ENCODE measurements around the gene SDK1. TPM values are rescaled to one million over a fixed set of nuclear protein-coding genes. Genes with fewer than 3 reads are reported as not detected.

The SDK1 gene
- total and polyA plus RNA-seq, 4 experiments from 2014 or later = 0.06 to 0.26 TPM; not detected in 2

DNA sequence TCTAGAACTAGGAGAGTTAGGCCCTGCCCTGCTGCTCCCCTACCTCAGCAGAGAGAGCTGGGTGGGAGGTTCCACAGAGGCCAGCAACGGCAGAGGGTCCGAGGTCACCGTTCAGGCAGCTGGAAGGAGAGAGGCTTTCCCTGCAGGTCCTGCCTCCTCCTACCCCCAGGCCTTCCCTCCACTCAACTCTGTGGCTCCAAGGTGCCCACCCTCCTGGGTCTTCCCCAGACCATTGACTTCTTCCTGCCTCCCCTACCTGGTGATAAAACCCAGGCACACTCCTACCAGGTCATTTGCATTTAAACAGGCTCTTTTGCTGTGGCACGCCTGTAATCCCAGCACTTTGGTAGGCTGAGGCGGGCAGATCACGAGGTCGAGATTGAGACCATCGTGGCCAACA lies 865.8 kb downstream of the SDK1 start:
- Histone ChIP-seq H3K4me1 (ENCODE audit: insufficient read depth, low read length) (no peaks in the 10 kb centered on the region), H3K36me3 (ENCODE audit: insufficient read depth, low read length) (no peaks in the 10 kb centered on the region), H3K4me3 (ENCODE audit: low read length in 2 of 2) (no peak overlapping the region), H3K27me3 (ENCODE audit: insufficient read depth, low read length) (no peaks in the 10 kb centered on the region), H3K27ac (ENCODE audit: low read depth, low read length) (no peak overlapping the region), H3K9me3 (ENCODE audit: control insufficient read depth in 1 of 2, low read length in 2 of 2) (no peaks in the 10 kb centered on the region)
- Mint-ChIP-seq H3K36me3 (no peaks in the 10 kb centered on the region), H3K4me1 (no peaks in the 10 kb centered on the region), H3K27ac (no peak overlapping the region), H3K27me3 (no peaks in the 10 kb centered on the region), H3K9me3 (peaks cover 0 to 6% (median 0%) of the 10 kb centered on the region in 8 donors), H3K4me3 (no peak overlapping the region)
- POLR2A ChIA-PET (ENCODE audit: partially characterized antibody) = no interaction called here
- intact Hi-C loops (cut with micrococcal nuclease) = no loop called here
- CTCF ChIA-PET (ENCODE audit: partially characterized antibody) = no interaction called here
- DNase-seq = no peak

DNA sequence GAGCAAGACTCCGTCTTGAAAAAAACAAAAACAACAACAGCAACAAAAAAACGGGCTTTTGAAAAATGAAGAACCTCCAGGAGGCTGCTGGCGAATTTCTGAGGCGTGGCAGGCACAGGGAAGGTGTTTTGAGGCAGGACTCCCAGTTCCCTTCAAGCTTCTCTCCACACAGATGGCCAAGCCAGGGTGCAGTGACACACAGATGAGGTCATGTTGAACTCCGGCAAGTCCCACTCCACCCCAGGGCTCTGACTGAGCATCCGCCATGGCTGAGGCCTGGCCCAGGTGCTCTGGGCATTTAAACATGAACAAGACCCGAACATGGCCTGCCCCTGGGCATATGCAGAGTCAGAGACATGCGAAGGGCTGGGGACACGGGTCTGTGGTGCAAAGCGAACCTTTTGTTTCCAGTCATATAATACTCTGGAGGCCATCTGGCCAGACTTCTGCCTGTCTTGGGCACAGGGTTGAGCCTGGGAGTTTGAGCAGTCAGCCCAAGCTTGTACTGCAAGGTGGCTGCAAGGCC lies 866.4 kb downstream of the SDK1 start:
- Mint-ChIP-seq H3K9me3 (peaks cover 0 to 6% (median 0%) of the 10 kb centered on the region in 8 donors), H3K36me3 (no peaks in the 10 kb centered on the region), H3K27ac (no peak overlapping the region), H3K27me3 (no peaks in the 10 kb centered on the region), H3K4me3 (no peak overlapping the region), H3K4me1 (no peaks in the 10 kb centered on the region)
- ChIA-PET CTCF (ENCODE audit: partially characterized antibody) (no interaction called here), POLR2A (ENCODE audit: partially characterized antibody) (no interaction called here)
- Histone ChIP-seq H3K36me3 (ENCODE audit: insufficient read depth, low read length) (no peaks in the 10 kb centered on the region), H3K4me3 (ENCODE audit: low read length in 2 of 2) (no peak overlapping the region), H3K9me3 (ENCODE audit: control insufficient read depth in 1 of 2, low read length in 2 of 2) (no peaks in the 10 kb centered on the region), H3K27ac (ENCODE audit: low read depth, low read length) (no peak overlapping the region), H3K27me3 (ENCODE audit: insufficient read depth, low read length) (no peaks in the 10 kb centered on the region), H3K4me1 (ENCODE audit: insufficient read depth, low read length) (no peaks in the 10 kb centered on the region)
- intact Hi-C loops (cut with micrococcal nuclease) = no loop called here
- no peak for DNase-seq

DNA sequence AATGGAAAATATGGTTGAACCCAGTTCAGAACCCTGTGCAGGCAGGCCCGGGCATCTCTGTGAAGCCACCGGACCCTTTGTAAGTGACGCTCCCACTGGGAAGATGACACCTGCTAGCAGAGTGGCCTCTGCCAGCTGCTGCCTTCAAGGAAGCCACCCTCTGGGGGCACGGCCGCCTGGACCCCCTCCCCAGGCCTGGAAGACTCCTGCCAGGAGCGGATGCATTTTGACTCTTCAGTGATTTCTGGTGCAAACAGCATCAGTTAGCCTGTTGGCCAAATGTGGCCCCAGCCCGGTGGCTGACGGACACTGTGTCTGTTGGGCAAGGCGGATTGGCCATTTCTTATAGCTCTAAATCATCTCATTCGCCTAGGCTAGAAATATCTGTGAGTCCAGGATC lies 867.0 kb downstream of the SDK1 start:
- intact Hi-C loops (cut with micrococcal nuclease) = no loop called here
- Histone ChIP-seq H3K36me3 (ENCODE audit: insufficient read depth, low read length) (no peaks in the 10 kb centered on the region), H3K27ac (ENCODE audit: low read depth, low read length) (no peak overlapping the region), H3K4me1 (ENCODE audit: insufficient read depth, low read length) (no peaks in the 10 kb centered on the region), H3K27me3 (ENCODE audit: insufficient read depth, low read length) (no peaks in the 10 kb centered on the region), H3K4me3 (ENCODE audit: low read length in 2 of 2) (no peak overlapping the region), H3K9me3 (ENCODE audit: control insufficient read depth in 1 of 2, low read length in 2 of 2) (no peaks in the 10 kb centered on the region)
- Mint-ChIP-seq H3K27ac (no peak overlapping the region), H3K36me3 (no peaks in the 10 kb centered on the region), H3K4me3 (no peak overlapping the region), H3K4me1 (no peaks in the 10 kb centered on the region), H3K9me3 (peaks cover 0 to 5% (median 0%) of the 10 kb centered on the region in 8 donors), H3K27me3 (no peaks in the 10 kb centered on the region)
- ChIA-PET POLR2A (ENCODE audit: partially characterized antibody) (no interaction called here), CTCF (ENCODE audit: partially characterized antibody) (no interaction called here)
- no peak for DNase-seq

DNA sequence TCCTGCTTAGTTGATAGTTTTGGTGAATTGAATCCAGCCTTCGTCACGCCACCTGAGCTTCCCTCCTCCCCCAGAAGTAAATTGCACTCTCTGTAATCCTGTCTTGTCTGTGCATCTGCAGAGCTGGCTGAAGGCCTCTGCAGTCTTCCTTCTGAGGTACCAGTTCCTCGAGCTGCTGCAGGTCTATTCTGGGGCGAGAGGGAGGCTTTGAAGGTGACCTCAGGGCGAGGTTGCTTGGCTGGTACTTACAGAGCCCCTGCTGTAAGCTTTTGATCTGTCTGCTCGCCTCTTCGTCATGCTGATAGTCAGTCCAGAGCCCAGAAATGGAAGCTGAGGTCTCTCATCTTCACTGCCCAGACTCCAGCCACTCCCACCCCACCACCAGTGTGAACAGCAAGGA lies 867.5 kb downstream of the SDK1 start:
- Mint-ChIP-seq H3K4me1 (no peaks in the 10 kb centered on the region), H3K4me3 (no peak overlapping the region), H3K9me3 (peaks cover 0 to 4% (median 0%) of the 10 kb centered on the region in 8 donors), H3K36me3 (no peaks in the 10 kb centered on the region), H3K27ac (no peak overlapping the region), H3K27me3 (no peaks in the 10 kb centered on the region)
- Histone ChIP-seq H3K4me1 (ENCODE audit: insufficient read depth, low read length) (no peaks in the 10 kb centered on the region), H3K4me3 (ENCODE audit: low read length in 2 of 2) (no peak overlapping the region), H3K36me3 (ENCODE audit: insufficient read depth, low read length) (no peaks in the 10 kb centered on the region), H3K9me3 (ENCODE audit: control insufficient read depth in 1 of 2, low read length in 2 of 2) (no peaks in the 10 kb centered on the region), H3K27me3 (ENCODE audit: insufficient read depth, low read length) (no peaks in the 10 kb centered on the region), H3K27ac (ENCODE audit: low read depth, low read length) (no peak overlapping the region)
- ChIA-PET POLR2A (ENCODE audit: partially characterized antibody) (no interaction called here), CTCF (ENCODE audit: partially characterized antibody) (no interaction called here)
- no peak for DNase-seq
- intact Hi-C loops (cut with micrococcal nuclease) = no loop called here

DNA sequence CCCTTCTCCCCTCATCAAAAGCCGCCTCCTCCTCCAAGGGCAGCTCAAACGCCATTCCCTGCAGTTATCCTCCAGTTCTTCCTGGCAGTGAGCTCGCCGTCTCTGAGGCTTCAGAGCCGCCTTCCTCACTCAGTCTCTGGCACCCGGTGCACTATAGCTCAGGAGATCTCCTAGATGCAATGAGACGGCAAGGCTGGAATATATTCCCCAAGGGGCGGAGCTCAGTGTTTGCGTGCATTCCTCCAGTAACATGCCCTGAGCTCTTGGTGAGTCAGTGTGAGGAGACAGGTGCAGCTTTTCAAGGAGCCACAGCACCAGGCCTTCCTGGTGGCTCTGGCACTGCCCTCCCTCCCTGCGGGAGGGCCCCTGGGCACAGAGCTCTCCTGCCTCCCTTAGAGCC lies 868.4 kb downstream of the SDK1 start:
- DNase-seq = no peak
- no peaks in the 10 kb centered on the region for H3K27me3 ChIP-seq (ENCODE audit: insufficient read depth, low read length)
- CTCF ChIA-PET (ENCODE audit: partially characterized antibody) = no interaction called here
- H3K9me3 ChIP-seq (ENCODE audit: control insufficient read depth in 1 of 2, low read length in 2 of 2) = no peaks in the 10 kb centered on the region
- H3K27ac Mint-ChIP-seq = no peak overlapping the region
- no peak overlapping the region for H3K27ac ChIP-seq (ENCODE audit: low read depth, low read length)
- H3K36me3 Mint-ChIP-seq = no peaks in the 10 kb centered on the region
- H3K4me1 Mint-ChIP-seq = no peaks in the 10 kb centered on the region
- no peaks in the 10 kb centered on the region for H3K27me3 Mint-ChIP-seq
- POLR2A ChIA-PET (ENCODE audit: partially characterized antibody) = no interaction called here
- no peaks in the 10 kb centered on the region for H3K4me1 ChIP-seq (ENCODE audit: insufficient read depth, low read length)
- H3K36me3 ChIP-seq (ENCODE audit: insufficient read depth, low read length) = no peaks in the 10 kb centered on the region
- peaks cover 0 to 4% (median 0%) of the 10 kb centered on the region in 8 donors for H3K9me3 Mint-ChIP-seq
- intact Hi-C loops (cut with micrococcal nuclease) = no loop called here
- no peak overlapping the region for H3K4me3 Mint-ChIP-seq
- no peak overlapping the region for H3K4me3 ChIP-seq (ENCODE audit: low read length in 2 of 2)

DNA sequence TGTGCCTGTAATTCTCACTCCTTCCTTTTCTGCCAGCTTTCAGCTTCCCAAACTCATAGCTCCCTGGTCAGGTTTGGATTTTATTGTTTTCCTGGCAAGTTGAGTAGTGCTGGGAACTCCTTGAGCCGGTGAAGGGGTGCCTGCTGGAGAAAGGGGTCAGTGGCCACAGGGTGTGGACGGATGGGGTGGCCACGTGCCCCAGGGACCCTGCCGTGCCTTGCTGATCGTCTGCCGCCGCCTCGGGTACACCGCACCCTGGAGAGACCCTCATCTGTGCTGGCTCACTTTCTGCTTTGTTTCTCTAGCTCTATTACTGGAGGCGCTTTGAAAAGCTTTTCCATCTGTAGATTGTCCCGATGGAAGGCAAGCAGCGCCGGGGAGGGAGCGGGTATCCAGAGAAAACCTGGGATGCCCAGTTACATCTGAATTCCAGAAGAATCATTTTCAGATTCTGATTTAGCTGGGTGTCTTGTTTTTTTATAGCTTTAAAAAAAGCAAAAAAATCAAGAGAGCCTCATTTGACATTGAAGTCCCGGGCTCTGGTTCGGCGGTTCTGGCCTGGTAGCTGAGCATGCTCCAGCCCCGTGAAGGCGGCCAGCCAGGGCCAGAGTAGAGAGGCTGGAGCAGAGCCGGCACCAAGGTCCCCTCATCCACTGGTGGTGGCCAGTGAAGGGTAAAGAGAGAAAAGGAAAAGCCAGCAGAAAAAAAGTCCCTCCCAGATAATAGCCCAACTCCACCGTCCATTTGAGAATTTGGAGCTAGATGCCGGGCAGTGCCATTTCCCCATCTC lies 870.1 kb downstream of the SDK1 start:
- ChIA-PET POLR2A (ENCODE audit: partially characterized antibody) (no interaction called here), CTCF (ENCODE audit: partially characterized antibody) (no interaction called here)
- intact Hi-C loops (cut with micrococcal nuclease) = no loop called here
- Mint-ChIP-seq H3K36me3 (no peaks in the 10 kb centered on the region), H3K27ac (no peak overlapping the region), H3K27me3 (no peaks in the 10 kb centered on the region), H3K9me3 (peaks cover 0 to 4% (median 0%) of the 10 kb centered on the region in 8 donors), H3K4me1 (no peaks in the 10 kb centered on the region), H3K4me3 (peak overlapping the region in 1 of 8 donors; percentile 31)
- H3K9me3 ChIP-seq (ENCODE audit: control insufficient read depth in 1 of 2, low read length in 2 of 2) = no peaks in the 10 kb centered on the region
- no peaks in the 10 kb centered on the region for H3K36me3 ChIP-seq (ENCODE audit: insufficient read depth, low read length)
- no peaks in the 10 kb centered on the region for H3K4me1 ChIP-seq (ENCODE audit: insufficient read depth, low read length)
- H3K27me3 ChIP-seq (ENCODE audit: insufficient read depth, low read length) = no peaks in the 10 kb centered on the region
- no peak overlapping the region for H3K4me3 ChIP-seq (ENCODE audit: low read length in 2 of 2)
- no peak overlapping the region for H3K27ac ChIP-seq (ENCODE audit: low read depth, low read length)
- DNase-seq = no peak

DNA sequence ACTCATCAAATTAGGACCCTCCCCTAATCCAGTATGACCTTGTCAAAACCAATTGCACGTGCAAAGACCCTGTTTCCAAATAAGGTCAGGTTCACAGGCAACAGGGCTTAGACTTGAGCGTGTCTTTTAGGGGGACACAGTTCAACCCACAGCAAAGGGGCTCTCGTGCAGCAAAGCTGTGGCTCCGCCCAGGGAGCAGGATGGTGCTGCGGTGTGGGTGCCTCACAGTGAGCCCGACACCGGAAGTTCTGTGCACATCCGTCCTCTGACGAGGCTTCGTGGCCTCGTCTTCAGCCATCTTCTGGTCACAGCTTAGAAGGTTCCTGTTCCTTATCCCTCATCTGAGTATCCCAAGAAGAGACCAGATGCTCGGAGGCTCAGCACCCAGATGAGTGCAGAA lies 871.8 kb downstream of the SDK1 start:
- Histone ChIP-seq H3K27ac (ENCODE audit: low read depth, low read length) (no peak overlapping the region), H3K36me3 (ENCODE audit: insufficient read depth, low read length) (no peaks in the 10 kb centered on the region), H3K27me3 (ENCODE audit: insufficient read depth, low read length) (no peaks in the 10 kb centered on the region), H3K9me3 (ENCODE audit: control insufficient read depth in 1 of 2, low read length in 2 of 2) (no peaks in the 10 kb centered on the region), H3K4me1 (ENCODE audit: insufficient read depth, low read length) (no peaks in the 10 kb centered on the region), H3K4me3 (ENCODE audit: low read length in 2 of 2) (no peak overlapping the region)
- Mint-ChIP-seq H3K27me3 (no peaks in the 10 kb centered on the region), H3K36me3 (no peaks in the 10 kb centered on the region), H3K4me1 (no peaks in the 10 kb centered on the region), H3K9me3 (peaks cover 0 to 4% (median 0%) of the 10 kb centered on the region in 8 donors), H3K4me3 (no peak overlapping the region), H3K27ac (no peak overlapping the region)
- DNase-seq = no peak
- POLR2A ChIA-PET (ENCODE audit: partially characterized antibody) = no interaction called here
- CTCF ChIA-PET (ENCODE audit: partially characterized antibody) = no interaction called here
- intact Hi-C loops (cut with micrococcal nuclease) = no loop called here

All from CD4-positive, alpha-beta memory T cell (primary cell).